ENCODE results near the gene RFX4. TPM values are rescaled to one million over a fixed set of nuclear protein-coding genes. Genes with fewer than 3 reads are reported as not detected.

RFX4 gene
- total and polyA plus RNA-seq, 9 of the 15 experiments (the other 6 are each of a cell fraction or from before 2014, with no cell fraction given): not detected

- no peak for TF ChIP-seq CUX1 (CRISPR knock-in tag; IDR thresholded peaks at IDR 0.05)
Observed at GRCh38 chr12:106739815-106740530, 157.2 kb downstream of the RFX4 start (continued).

DNA sequence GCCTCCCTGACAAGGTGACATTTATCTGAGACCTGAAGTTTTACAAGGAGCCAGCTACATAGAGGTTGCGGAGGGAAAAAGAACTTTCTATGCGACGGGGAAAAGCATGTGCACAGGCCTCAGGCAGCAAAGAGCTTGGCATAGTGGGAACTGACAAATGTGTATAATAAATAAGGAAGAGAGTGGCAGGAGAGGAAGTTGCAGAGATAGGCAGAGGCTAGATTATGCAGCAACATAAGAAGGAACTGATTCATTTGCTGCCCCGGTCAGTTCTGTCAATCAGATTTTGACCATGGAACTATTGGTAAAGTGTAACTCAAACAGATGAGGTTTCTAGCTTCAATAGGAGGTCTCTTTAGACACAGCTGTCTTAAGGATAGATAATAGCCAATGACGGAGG lies 158.0 kb downstream of the RFX4 start:
- H3K27ac ChIP-seq (ENCODE audit: extremely low read depth, low read depth, low read length): no peak overlapping the region
- no peaks in the 10 kb centered on the region for H3K79me2 ChIP-seq (ENCODE audit: control insufficient read depth, insufficient read depth, low read length)
- FAIRE-seq: no peak
- H3K4me3 ChIP-seq: no peak overlapping the region
- peaks cover 0 to 17% of the 10 kb centered on the region in 2 experiments; a peak in 2 of 5 replicates for H3K4me1 ChIP-seq (replicated peaks in 1 of 2; ENCODE audit: control insufficient read depth in 2 of 2, insufficient read depth in 2 of 2, low read length in 2 of 2)
- POLR2A ChIA-PET: interaction anchor here (1.2 to 1.9 kb wide), 2 partner anchors 8 to 12 kb away, joined by 4 to 10 read pairs; no protein-coding TSS in a partner anchor
- H3K4me2 ChIP-seq (ENCODE audit: insufficient read depth, low read length): no peak overlapping the region
- H3K27me3 ChIP-seq (ENCODE audit: control insufficient read depth in 2 of 2, insufficient read depth in 2 of 2, low read length in 2 of 2): peaks cover 4 to 10% of the 10 kb centered on the region in 2 experiments
- WGBS (ENCODE audit: insufficient coverage, low coverage, missing lambda C conversion rate): 57% methylated on average over 5 of the region's 5 CpGs
- in situ Hi-C loops (cut with MboI): no loop called here
- ATAC-seq: no peak
- H4K20me1 ChIP-seq (replicated peaks; ENCODE audit: control insufficient read depth, insufficient read depth, low read length): no peaks in the 10 kb centered on the region
- H3K9me1 ChIP-seq (ENCODE audit: control insufficient read depth, insufficient read depth, low read length): no peaks in the 10 kb centered on the region
- no TSS peak for BruUV-seq (replicated peaks)
- CTCF ChIA-PET (ENCODE audit: low intra/inter-chr PET ratio): no interaction called here
- H3K36me3 ChIP-seq (ENCODE audit: control insufficient read depth, insufficient read depth, low read length): no peaks in the 10 kb centered on the region
- no peak overlapping the region for H2AFZ ChIP-seq (ENCODE audit: low read depth, low read length)
- no peak overlapping the region for H3K9ac ChIP-seq (ENCODE audit: insufficient read depth in 1 of 2, low read depth in 2 of 2, low read length in 2 of 2)
- H3K9me3 ChIP-seq (replicated peaks; ENCODE audit: control insufficient read depth, insufficient read depth, low read depth, low read length): no peaks in the 10 kb centered on the region
- TF ChIP-seq PKNOX1 (IDR thresholded peaks at IDR 0.05) (peak; percentile 33; the same call in 1 of the 2 replicates), SPI1 (IDR thresholded peaks at IDR 0.05; ENCODE audit: borderline replicate concordance, low read depth, low read length) (peak; percentile 73; the same call in 1 of the 2 replicates), BRF1 (IDR thresholded peaks at IDR 0.05; ENCODE audit: borderline replicate concordance, extremely low read depth, insufficient read length) (no peak)
- no peak for DNase-seq (ENCODE audit: extremely low read depth in 1 of 4, low spot score in 3 of 4)
- intact Hi-C loops (cut with micrococcal nuclease): no loop called here
